Stimulated activated naive CD8-positive, alpha-beta T cell treated with anti-CD3 and anti-CD28 coated beads, Interleukin-15, amount 100 ng/mL, for 72 hours (primary cell): Measurements from ENCODE around the gene GJD3.
"Not testable (repeated sequence)": the region's sequence is repeated elsewhere in the genome, so short reads cannot be mapped to it uniquely, and the experiment has no call there.

Experiments used
- ATAC-seq: fragments of 150-1000 bp; cut with Tn5 transposase; 2 replicates; pipeline ENCODE4 v1.10.0; 2021; ENCODE audit warnings: mild to moderate bottlenecking, moderate library complexity
- DNase-seq, 2 donors: peaks; one replicate each; pipeline ENCODE4 v3.0.0; 2021 to 2022
- H3K27ac Mint-ChIP-seq, 2 donors: one replicate each; pipeline ENCODE4 v1.8.0; 2022; ENCODE audit warnings: mild to moderate bottlenecking in 2 of 2, mixed read lengths in 2 of 2, moderate library complexity in 2 of 2
- H3K27me3 Mint-ChIP-seq: one replicate; pipeline ENCODE4 v1.8.0; 2022; ENCODE audit warnings: mixed read lengths
- H3K4me1 Mint-ChIP-seq: one replicate; pipeline ENCODE4 v1.8.0; 2022; ENCODE audit warnings: mild to moderate bottlenecking, mixed read lengths
- H3K4me3 Mint-ChIP-seq, 2 donors: one replicate each; pipeline ENCODE4 v1.8.0; 2022; ENCODE audit warnings: mild to moderate bottlenecking in 2 of 2, mixed read lengths in 2 of 2, moderate library complexity in 1 of 2
- H3K9me3 Mint-ChIP-seq, 2 donors: one replicate each; pipeline ENCODE4 v1.8.0; 2022; ENCODE audit warnings: mixed read lengths in 2 of 2

Gene GJD3

GRCh38 chr17:40364121-40364861, at the start of gene GJD3:
GJD3 (minus strand) TSS chr17:40364737; CDS start chr17:40363815, 922 bp downstream.
- H3K27me3 Mint-ChIP-seq = peaks cover 44% of the 10 kb centered on the region

GRCh38 chr17:40414312-40414711, 49.8 kb upstream of the GJD3 start:
- not testable (repeated sequence) for H3K9me3 Mint-ChIP-seq, ATAC-seq, DNase-seq, H3K4me3 Mint-ChIP-seq, H3K27ac Mint-ChIP-seq, H3K27me3 Mint-ChIP-seq
- peaks cover 23% of the 10 kb centered on the region for H3K4me1 Mint-ChIP-seq

More at GRCh38 chr17:40364121-40364861, at the start of gene GJD3:
- Mint-ChIP-seq H3K4me3 (peak within 1 kb of the TSS; percentile 80 to 84), H3K9me3 (no peaks in the 10 kb centered on the region), H3K4me1 (peaks cover 46% of the 10 kb centered on the region), H3K27ac (no peak within 1 kb of the TSS)
- ATAC-seq (no peak), DNase-seq (no peak)

- DNase-seq = no peak
- H3K27ac Mint-ChIP-seq = no peak overlapping the region
Measured at GRCh38 chr17:40412880-40413279, 48.3 kb upstream of the GJD3 start.

GRCh38 chr17:40411821-40412220, 47.3 kb upstream of the GJD3 start:
- H3K9me3 Mint-ChIP-seq = no peaks in the 10 kb centered on the region
- peaks cover 12% of the 10 kb centered on the region for H3K4me1 Mint-ChIP-seq
- ATAC-seq (no peak), DNase-seq (no peak)
- no peak overlapping the region for H3K4me3 Mint-ChIP-seq
- H3K27me3 Mint-ChIP-seq = no peaks in the 10 kb centered on the region
- H3K27ac Mint-ChIP-seq = no peak overlapping the region

More at GRCh38 chr17:40412880-40413279, 48.3 kb upstream of the GJD3 start:
- Mint-ChIP-seq H3K9me3 (no peaks in the 10 kb centered on the region), H3K4me3 (no peak overlapping the region), H3K27me3 (no peaks in the 10 kb centered on the region), H3K4me1 (peaks cover 12% of the 10 kb centered on the region)
- ATAC-seq = no peak

GRCh38 chr17:40410082-40410481, 45.5 kb upstream of the GJD3 start:
- Mint-ChIP-seq H3K9me3 (no peaks in the 10 kb centered on the region), H3K27ac (peak overlapping the region in 1 of 2 donors; percentile 61), H3K4me3 (no peak overlapping the region), H3K27me3 (no peaks in the 10 kb centered on the region), H3K4me1 (peaks cover 6% of the 10 kb centered on the region)
- ATAC-seq (no peak), DNase-seq (no peak)

- not testable (repeated sequence) for H3K4me3 Mint-ChIP-seq, H3K27me3 Mint-ChIP-seq, DNase-seq, H3K27ac Mint-ChIP-seq, H3K4me1 Mint-ChIP-seq, ATAC-seq, H3K9me3 Mint-ChIP-seq
Measured at GRCh38 chr17:40409540-40409939, 45.0 kb upstream of the GJD3 start.

GRCh38 chr17:40407460-40407859, 42.9 kb upstream of the GJD3 start:
- ATAC-seq (no peak), DNase-seq (no peak)
- no peaks in the 10 kb centered on the region for H3K27me3 Mint-ChIP-seq
- no peak overlapping the region for H3K27ac Mint-ChIP-seq
- H3K4me3 Mint-ChIP-seq = no peak overlapping the region
- H3K4me1 Mint-ChIP-seq = peaks cover 6% of the 10 kb centered on the region
- no peaks in the 10 kb centered on the region for H3K9me3 Mint-ChIP-seq

- H3K9me3 Mint-ChIP-seq = no peaks in the 10 kb centered on the region
- H3K27me3 Mint-ChIP-seq = no peaks in the 10 kb centered on the region
- DNase-seq (no peak), ATAC-seq (no peak)
- no peak overlapping the region for H3K27ac Mint-ChIP-seq
- no peaks in the 10 kb centered on the region for H3K4me1 Mint-ChIP-seq
- no peak overlapping the region for H3K4me3 Mint-ChIP-seq
Measured at GRCh38 chr17:40404003-40404402, 39.5 kb upstream of the GJD3 start.

- no peaks in the 10 kb centered on the region for H3K9me3 Mint-ChIP-seq
- ATAC-seq (peak; percentile 26), DNase-seq (no peak)
- H3K27ac Mint-ChIP-seq = no peak overlapping the region
- H3K27me3 Mint-ChIP-seq = no peaks in the 10 kb centered on the region
- no peak overlapping the region for H3K4me3 Mint-ChIP-seq
- no peaks in the 10 kb centered on the region for H3K4me1 Mint-ChIP-seq
Measured at GRCh38 chr17:40402668-40403067, 38.1 kb upstream of the GJD3 start.

- DNase-seq = no peak
Measured at GRCh38 chr17:40399185-40399584, 34.6 kb upstream of the GJD3 start.

GRCh38 chr17:40386555-40386954, 22.0 kb upstream of the GJD3 start:
- ATAC-seq, H3K4me3 Mint-ChIP-seq, H3K27me3 Mint-ChIP-seq, H3K4me1 Mint-ChIP-seq, H3K27ac Mint-ChIP-seq, H3K9me3 Mint-ChIP-seq, DNase-seq: not testable (repeated sequence)

More at GRCh38 chr17:40399185-40399584, 34.6 kb upstream of the GJD3 start:
- Mint-ChIP-seq H3K9me3 (no peaks in the 10 kb centered on the region), H3K27me3 (no peaks in the 10 kb centered on the region), H3K4me3 (no peak overlapping the region), H3K4me1 (no peaks in the 10 kb centered on the region), H3K27ac (no peak overlapping the region)
- ATAC-seq = no peak

- H3K4me1 Mint-ChIP-seq = no peaks in the 10 kb centered on the region
- ATAC-seq = no peak
- H3K4me3 Mint-ChIP-seq = no peak overlapping the region
- H3K27me3 Mint-ChIP-seq = peaks cover 11% of the 10 kb centered on the region
- DNase-seq = no peak
- H3K27ac Mint-ChIP-seq = no peak overlapping the region
- no peaks in the 10 kb centered on the region for H3K9me3 Mint-ChIP-seq
Measured at GRCh38 chr17:40382251-40382650, 17.7 kb upstream of the GJD3 start.

GRCh38 chr17:40378966-40379365, 14.4 kb upstream of the GJD3 start:
- Mint-ChIP-seq H3K4me1 (peaks cover 10% of the 10 kb centered on the region), H3K27ac (no peak overlapping the region), H3K9me3 (peaks cover 0 to 8% of the 10 kb centered on the region in 2 donors), H3K4me3 (no peak overlapping the region), H3K27me3 (peaks cover 19% of the 10 kb centered on the region)
- ATAC-seq = no peak
- no peak for DNase-seq

GRCh38 chr17:40377832-40378231, 13.3 kb upstream of the GJD3 start:
- peaks cover 22% of the 10 kb centered on the region for H3K4me1 Mint-ChIP-seq
- ATAC-seq (no peak), DNase-seq (no peak)
- peaks cover 0 to 8% of the 10 kb centered on the region in 2 donors for H3K9me3 Mint-ChIP-seq
- no peak overlapping the region for H3K4me3 Mint-ChIP-seq
- no peak overlapping the region for H3K27ac Mint-ChIP-seq
- peaks cover 19% of the 10 kb centered on the region for H3K27me3 Mint-ChIP-seq

- not testable (repeated sequence) for H3K27ac Mint-ChIP-seq, H3K9me3 Mint-ChIP-seq, DNase-seq
- ATAC-seq = peak; percentile 28
- Mint-ChIP-seq H3K27me3 (peaks cover 19% of the 10 kb centered on the region), H3K4me1 (peaks cover 35% of the 10 kb centered on the region), H3K4me3 (peak overlapping the region; percentile 20 to 72)
Measured at GRCh38 chr17:40376541-40376940, 12.0 kb upstream of the GJD3 start.

- H3K4me1 Mint-ChIP-seq = peaks cover 39% of the 10 kb centered on the region
- not testable (repeated sequence) for H3K9me3 Mint-ChIP-seq, H3K27ac Mint-ChIP-seq, ATAC-seq, H3K4me3 Mint-ChIP-seq
- peaks cover 17% of the 10 kb centered on the region for H3K27me3 Mint-ChIP-seq
- DNase-seq = peak in 1 of 2 donors; percentile 6
Measured at GRCh38 chr17:40375786-40376185, 11.2 kb upstream of the GJD3 start.
